Caco-2 (cell line): ENCODE measurements around the gene SEC24A. TPM values are rescaled to one million over a fixed set of nuclear protein-coding genes. Genes with fewer than 3 reads are reported as not detected.
"Not testable (repeated sequence)": the region's sequence is repeated elsewhere in the genome, so short reads cannot be mapped to it uniquely, and the experiment has no call there.

Experiments used
- BruUV-seq: library from RNA; stranded (reverse); fragments of 400-500 nt; replicated peaks from 2 replicates; lab custom pipeline; 2021; lab: Mats Ljungman, UMichigan
- CTCF ChIA-PET: fragments of 300-600 bp; sonication (Branson Sonifier 250); formaldehyde crosslinking; loops from one replicate; lab custom pipeline; 2022; ENCODE audit warnings: antibody characterized with exemption; lab: Charles Lee
- POLR2A ChIA-PET: fragments of 300-600 bp; sonication (Branson Sonifier 250); formaldehyde crosslinking; loops from one replicate; lab custom pipeline; 2022; ENCODE audit warnings: antibody characterized with exemption; lab: Charles Lee
- DNase-seq, 2 experiments: peaks; one replicate each; pipeline versions ENCODE4 v3.0.0 to v3.0.0-alpha.2; 2020 to 2022
- H3K27me3 ChIP-seq: replicated peaks from 2 replicates; pipeline ENCODE4 v1.6.0; 2011; ENCODE audit warnings: low read length; ENCODE audit not compliant: control insufficient read depth, insufficient read depth
- H3K36me3 ChIP-seq: 2 replicates; pipeline ENCODE4 v1.5.1; 2011; ENCODE audit warnings: low read length; ENCODE audit not compliant: control insufficient read depth, insufficient read depth
- H3K4me1 ChIP-seq: fragments of 250-450 bp; sonication (Bioruptor Pico); 2 replicates; pipeline ENCODE4 v1.5.1; 2020; ENCODE audit warnings: mild to moderate bottlenecking
- H3K4me3 ChIP-seq: 2 replicates; pipeline ENCODE4 v1.5.1; 2011; ENCODE audit warnings: low read depth, mild to moderate bottlenecking, control low read depth, low read length
- H3K9me3 ChIP-seq: fragments of 250-450 bp; sonication (Bioruptor Pico); 2 replicates; pipeline ENCODE4 v1.5.1; 2020; ENCODE audit warnings: mild to moderate bottlenecking, moderate library complexity
- H3K27ac Mint-ChIP-seq: one replicate; pipeline ENCODE4 v1.8.0; 2022; ENCODE audit warnings: mixed read lengths; ENCODE audit not compliant: unreplicated experiment
- H3K27me3 Mint-ChIP-seq: one replicate; pipeline ENCODE4 v1.8.0; 2022; ENCODE audit warnings: mixed read lengths; ENCODE audit not compliant: insufficient read depth, unreplicated experiment
- H3K36me3 Mint-ChIP-seq: one replicate; pipeline ENCODE4 v1.8.0; 2022; ENCODE audit warnings: mild to moderate bottlenecking, mixed read lengths; ENCODE audit not compliant: insufficient read depth, unreplicated experiment
- H3K4me1 Mint-ChIP-seq: one replicate; pipeline ENCODE4 v1.8.0; 2022; ENCODE audit warnings: low read depth, mixed read lengths; ENCODE audit not compliant: unreplicated experiment
- H3K4me3 Mint-ChIP-seq: one replicate; pipeline ENCODE4 v1.8.0; 2022; ENCODE audit warnings: mild to moderate bottlenecking, moderate library complexity, mixed read lengths; ENCODE audit not compliant: unreplicated experiment
- H3K9me3 Mint-ChIP-seq: one replicate; pipeline ENCODE4 v1.8.0; 2022; ENCODE audit warnings: mixed read lengths; ENCODE audit not compliant: unreplicated experiment
- intact Hi-C: fragments of 100-400 bp; cut with micrococcal nuclease; formaldehyde crosslinking; loops from one replicate; pipeline ENCODE4 v1.10.0; 2022; ENCODE audit not compliant: unreplicated experiment
- total RNA-seq: library from RNA; stranded (reverse); gene quantifications from 2 replicates; pipeline ENCODE4 v1.2.3, GENCODE V29; 2022
- TF ChIP-seq, protein P1 (sequence below), 2 experiments: fragments of 200-600 bp in 1 of 2; IDR thresholded peaks; 1 replicate in 1 of 2; 2 replicates in 1 of 2; pipeline versions ENCODE4 v1.5.1 to v1.8.0; 2011 to 2022; ENCODE audit warnings: antibody characterized with exemption in 1 of 2, control low read depth in 1 of 2, inconsistent platforms in 1 of 2, low read depth in 1 of 2, low read length in 1 of 2, mild to moderate bottlenecking in 1 of 2, moderate library complexity in 1 of 2; ENCODE audit not compliant: insufficient read depth in 1 of 2, severe bottlenecking in 1 of 2, unreplicated experiment in 1 of 2

Gene SEC24A
- total RNA-seq, 1 experiment from 2014 or later, result 47.4 TPM

DNA sequence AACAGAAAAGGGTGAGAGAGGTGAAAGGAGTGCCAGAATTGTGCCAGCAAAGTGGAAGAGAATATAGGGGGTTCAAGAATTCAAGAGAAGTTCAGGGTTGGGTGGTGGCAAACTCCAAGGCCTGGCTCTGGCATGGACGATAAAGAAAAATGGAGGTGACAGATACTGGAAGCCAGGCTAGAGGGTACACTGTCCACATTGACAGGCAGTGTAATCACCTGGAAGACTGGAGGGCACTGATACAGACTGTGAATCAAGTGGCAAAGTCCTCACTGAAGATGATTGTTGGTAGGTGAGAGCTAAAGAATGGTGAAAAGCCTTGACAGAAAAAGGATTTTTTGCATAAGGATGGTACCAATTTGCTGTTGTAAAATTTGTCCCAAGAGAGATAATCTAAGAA lies 23.0 kb upstream of the SEC24A start:
- no peak for DNase-seq
- Mint-ChIP-seq H3K4me1 (peaks cover 19% of the 10 kb centered on the region), H3K9me3 (no peaks in the 10 kb centered on the region), H3K27me3 (no peaks in the 10 kb centered on the region), H3K27ac (peak overlapping the region; percentile 80), H3K4me3 (peak overlapping the region; percentile 6), H3K36me3 (peaks cover 36% of the 10 kb centered on the region)
- ChIA-PET POLR2A (interaction anchor here (0.6 kb wide), 2 partner anchors 36 to 101 kb away, joined by 4 to 6 read pairs; no protein-coding TSS in a partner anchor), CTCF (interaction anchor here (0.6 to 1.7 kb wide), 2 partner anchors 26 to 38 kb away, joined by 3 to 5 read pairs; no protein-coding TSS in a partner anchor)
- no TSS peak for BruUV-seq
- intact Hi-C loops, result no loop called here
- TF ChIP-seq, protein P1, sequence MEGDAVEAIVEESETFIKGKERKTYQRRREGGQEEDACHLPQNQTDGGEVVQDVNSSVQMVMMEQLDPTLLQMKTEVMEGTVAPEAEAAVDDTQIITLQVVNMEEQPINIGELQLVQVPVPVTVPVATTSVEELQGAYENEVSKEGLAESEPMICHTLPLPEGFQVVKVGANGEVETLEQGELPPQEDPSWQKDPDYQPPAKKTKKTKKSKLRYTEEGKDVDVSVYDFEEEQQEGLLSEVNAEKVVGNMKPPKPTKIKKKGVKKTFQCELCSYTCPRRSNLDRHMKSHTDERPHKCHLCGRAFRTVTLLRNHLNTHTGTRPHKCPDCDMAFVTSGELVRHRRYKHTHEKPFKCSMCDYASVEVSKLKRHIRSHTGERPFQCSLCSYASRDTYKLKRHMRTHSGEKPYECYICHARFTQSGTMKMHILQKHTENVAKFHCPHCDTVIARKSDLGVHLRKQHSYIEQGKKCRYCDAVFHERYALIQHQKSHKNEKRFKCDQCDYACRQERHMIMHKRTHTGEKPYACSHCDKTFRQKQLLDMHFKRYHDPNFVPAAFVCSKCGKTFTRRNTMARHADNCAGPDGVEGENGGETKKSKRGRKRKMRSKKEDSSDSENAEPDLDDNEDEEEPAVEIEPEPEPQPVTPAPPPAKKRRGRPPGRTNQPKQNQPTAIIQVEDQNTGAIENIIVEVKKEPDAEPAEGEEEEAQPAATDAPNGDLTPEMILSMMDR (IDR thresholded peaks at IDR 0.05; ENCODE audit: insufficient read depth in 1 of 2, low read depth in 1 of 2, low read length in 1 of 2, severe bottlenecking in 1 of 2, unreplicated experiment in 1 of 2), result no peak
- no peaks in the 10 kb centered on the region for H3K27me3 ChIP-seq
- no peak overlapping the region for H3K4me3 ChIP-seq
- H3K9me3 ChIP-seq, result no peaks in the 10 kb centered on the region
- no peaks in the 10 kb centered on the region for H3K36me3 ChIP-seq
- H3K4me1 ChIP-seq, result peaks cover 20% of the 10 kb centered on the region

DNA sequence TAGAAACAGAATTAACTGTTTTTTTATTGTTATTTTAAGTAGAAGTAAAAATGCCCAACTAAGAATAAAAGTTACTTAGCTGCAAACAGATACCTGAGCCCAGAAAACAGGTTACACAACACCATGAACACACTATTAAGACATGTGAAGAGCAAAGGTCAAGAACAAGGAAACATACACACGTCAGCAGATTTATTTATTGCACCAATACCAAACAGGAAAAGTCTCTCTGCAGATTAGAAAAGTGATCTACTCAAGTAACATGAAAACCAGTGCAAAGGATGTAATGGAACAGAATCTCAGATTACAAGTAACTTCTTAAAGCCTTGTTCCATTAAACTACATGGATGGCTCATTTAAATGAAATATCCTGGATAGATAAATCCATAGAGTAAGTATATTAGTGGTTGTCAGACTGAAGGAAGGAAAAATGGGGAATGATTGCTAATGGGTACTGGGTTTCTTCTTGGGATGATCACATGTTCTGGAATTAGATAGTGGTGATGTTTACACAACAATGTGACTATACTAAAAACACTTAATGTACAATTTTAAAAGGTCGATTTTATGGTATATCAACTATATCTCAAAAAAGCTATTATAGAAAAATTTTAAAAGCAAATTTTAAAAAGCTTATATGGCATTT lies 22.1 kb upstream of the SEC24A start:
- Histone ChIP-seq H3K36me3 (no peaks in the 10 kb centered on the region), H3K27me3 (no peaks in the 10 kb centered on the region), H3K9me3 (no peaks in the 10 kb centered on the region), H3K4me3 (no peak overlapping the region), H3K4me1 (peaks cover 22% of the 10 kb centered on the region)
- DNase-seq, result peak in 1 of 2 experiments; percentile 68
- peak overlapping the region; percentile 26 for H3K4me3 Mint-ChIP-seq
- intact Hi-C loops, result no loop called here
- peaks cover 19% of the 10 kb centered on the region for H3K4me1 Mint-ChIP-seq
- no peaks in the 10 kb centered on the region for H3K9me3 Mint-ChIP-seq
- H3K36me3 Mint-ChIP-seq, result peaks cover 40% of the 10 kb centered on the region
- TF ChIP-seq, protein P1 (IDR thresholded peaks at IDR 0.05; ENCODE audit: insufficient read depth in 1 of 2, low read depth in 1 of 2, low read length in 1 of 2, severe bottlenecking in 1 of 2, unreplicated experiment in 1 of 2), result no peak
- POLR2A ChIA-PET, result interaction anchor here (0.6 kb wide), 1 partner anchor 37 kb away, joined by 6 read pairs; no protein-coding TSS in a partner anchor
- CTCF ChIA-PET, result interaction anchor here (0.6 to 1.7 kb wide), 3 partner anchors 25 to 67 kb away, joined by 3 to 5 read pairs (median 3); no protein-coding TSS in a partner anchor
- no TSS peak for BruUV-seq
- no peaks in the 10 kb centered on the region for H3K27me3 Mint-ChIP-seq
- H3K27ac Mint-ChIP-seq, result peak overlapping the region; percentile 60

DNA sequence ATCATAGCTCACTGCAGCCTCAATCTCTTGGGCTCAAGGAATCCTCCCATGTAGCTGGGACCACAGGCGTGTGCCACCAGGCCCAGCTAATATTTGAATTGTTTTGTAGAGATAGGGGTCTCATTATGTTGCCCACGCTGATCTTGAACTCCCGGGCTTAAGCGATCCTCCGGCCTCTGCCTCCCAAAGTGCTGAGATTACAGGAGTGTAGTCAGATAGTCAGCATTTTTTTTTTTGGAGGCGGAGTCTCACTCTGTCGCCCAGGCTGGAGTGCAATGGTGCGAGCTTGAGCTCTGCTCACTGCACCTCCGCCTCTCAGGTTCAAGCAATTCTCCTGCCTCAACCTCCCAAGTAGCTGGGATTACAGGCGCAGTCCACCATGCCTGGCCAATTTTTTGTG lies 14.4 kb upstream of the SEC24A start:
- Mint-ChIP-seq H3K4me1 (peaks cover 23% of the 10 kb centered on the region), H3K4me3 (no peak overlapping the region), H3K27me3 (no peaks in the 10 kb centered on the region), H3K9me3 (no peaks in the 10 kb centered on the region), H3K36me3 (peaks cover 12% of the 10 kb centered on the region), H3K27ac (no peak overlapping the region)
- Histone ChIP-seq H3K4me1 (peaks cover 33% of the 10 kb centered on the region), H3K4me3 (no peak overlapping the region), H3K36me3 (no peaks in the 10 kb centered on the region), H3K27me3 (no peaks in the 10 kb centered on the region), H3K9me3 (no peaks in the 10 kb centered on the region)
- ChIA-PET POLR2A (no interaction called here), CTCF (no interaction called here)
- peak in 1 of 2 experiments; percentile 17 for DNase-seq
- TF ChIP-seq, protein P1 (IDR thresholded peaks at IDR 0.05; ENCODE audit: insufficient read depth in 1 of 2, low read depth in 1 of 2, low read length in 1 of 2, severe bottlenecking in 1 of 2, unreplicated experiment in 1 of 2), result no peak
- BruUV-seq, result no TSS peak
- intact Hi-C loops, result no loop called here

DNA sequence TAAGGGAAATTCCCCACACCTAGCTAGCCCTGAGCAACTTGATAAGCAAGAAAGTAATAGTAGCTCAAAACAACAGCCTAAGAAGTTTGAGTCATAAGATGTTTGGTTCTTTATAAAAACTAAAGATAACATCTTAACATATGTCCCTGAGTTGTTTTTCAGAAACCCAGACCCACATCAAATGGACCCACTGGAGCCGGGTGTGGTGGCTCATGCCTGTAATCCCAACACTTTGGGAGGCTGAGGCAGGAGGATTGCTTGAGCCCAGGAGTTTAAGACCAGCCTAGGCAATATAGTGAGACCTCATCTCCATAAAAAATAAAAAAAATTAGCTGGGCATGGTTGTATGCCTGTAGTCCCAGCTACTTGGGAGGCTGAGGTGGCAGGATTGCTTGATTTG lies 13.2 kb upstream of the SEC24A start:
- peak in 1 of 2 experiments; percentile 12 for DNase-seq
- H3K4me3 Mint-ChIP-seq, BruUV-seq, POLR2A ChIA-PET, H3K4me3 ChIP-seq, H3K9me3 ChIP-seq, H3K9me3 Mint-ChIP-seq, H3K36me3 ChIP-seq, H3K27me3 Mint-ChIP-seq, H3K27me3 ChIP-seq, intact Hi-C loops: not testable (repeated sequence)
- peaks cover 10% of the 10 kb centered on the region for H3K36me3 Mint-ChIP-seq
- H3K4me1 Mint-ChIP-seq, result peaks cover 29% of the 10 kb centered on the region
- H3K4me1 ChIP-seq, result peaks cover 42% of the 10 kb centered on the region
- H3K27ac Mint-ChIP-seq, result peak overlapping the region; percentile 51
- CTCF ChIA-PET, result interaction anchor here (0.7 kb wide), 1 partner anchor 558 kb away, joined by 4 read pairs; no protein-coding TSS in a partner anchor
